WTC11 (cell line): ENCODE results near the gene C20orf96. TPM values are rescaled to one million over a fixed set of nuclear protein-coding genes. Genes with fewer than 3 reads are reported as not detected.

ENCODE experiments used
- ATAC-seq: fragments of 200-7000 bp; cut with Tn5 transposase; 2 replicates; pipeline ENCODE4 v1.10.0; 2021; ENCODE audit warnings: mild to moderate bottlenecking, moderate library complexity
- CTCF ChIA-PET: fragments of 300-600 bp; sonication (Branson Sonifier 250); formaldehyde crosslinking; loops from one replicate; lab custom pipeline; 2021; ENCODE audit warnings: antibody characterized with exemption; lab: Charles Lee
- POLR2A ChIA-PET: fragments of 350-600 bp; sonication (Branson Sonifier 250); formaldehyde crosslinking; loops from one replicate; lab custom pipeline; 2021; ENCODE audit warnings: antibody characterized with exemption; lab: Charles Lee
- DNase-seq: peaks from one replicate; pipeline ENCODE4 v3.0.0; 2021; ENCODE audit warnings: low spot score
- H3K27ac Mint-ChIP-seq: 2 replicates; pipeline ENCODE4 v1.8.0; 2021; ENCODE audit warnings: mixed read lengths
- H3K27me3 Mint-ChIP-seq: 2 replicates; pipeline ENCODE4 v1.8.0; 2021; ENCODE audit warnings: low read depth, mild to moderate bottlenecking, moderate library complexity, mixed read lengths
- H3K36me3 Mint-ChIP-seq: 2 replicates; pipeline ENCODE4 v1.8.0; 2021; ENCODE audit warnings: mixed read lengths
- H3K4me1 Mint-ChIP-seq: 2 replicates; pipeline ENCODE4 v1.8.0; 2022; ENCODE audit warnings: mixed read lengths
- H3K4me3 Mint-ChIP-seq: 2 replicates; pipeline ENCODE4 v1.8.0; 2021; ENCODE audit warnings: mild to moderate bottlenecking, moderate library complexity, mixed read lengths
- H3K9me3 Mint-ChIP-seq: 2 replicates; pipeline ENCODE4 v1.8.0; 2021; ENCODE audit warnings: mixed read lengths
- ETV6 ChIP-seq: sonication (generic); formaldehyde crosslinking; IDR thresholded peaks from 2 replicates; pipeline ENCODE4 v1.8.1; 2022; ENCODE audit warnings: mild to moderate bottlenecking, missing genetic modification reagents
- FOXJ3 ChIP-seq: sonication (generic); formaldehyde crosslinking; IDR thresholded peaks from 2 replicates; pipeline ENCODE4 v1.9.0; 2021; ENCODE audit warnings: missing genetic modification reagents, mild to moderate bottlenecking, borderline replicate concordance
- GABPB1 ChIP-seq: sonication (generic); formaldehyde crosslinking; IDR thresholded peaks from 2 replicates; pipeline ENCODE4 v1.8.1; 2023; ENCODE audit warnings: mild to moderate bottlenecking, missing genetic modification reagents
- HMGA2 ChIP-seq: fragments of 250-450 bp; sonication (Bioruptor Pico); IDR thresholded peaks from 2 replicates; pipeline ENCODE4 v1.4.0; 2021; ENCODE audit warnings: mild to moderate bottlenecking, moderate library complexity
- IRF2 ChIP-seq: sonication (generic); formaldehyde crosslinking; IDR thresholded peaks from 2 replicates; pipeline ENCODE4 v1.8.0; 2022; ENCODE audit warnings: low read depth, missing genetic modification reagents, borderline replicate concordance
- KAT7 ChIP-seq: sonication (generic); formaldehyde crosslinking; IDR thresholded peaks from 2 replicates; pipeline ENCODE4 v1.8.1; 2023; ENCODE audit warnings: missing genetic modification reagents, mild to moderate bottlenecking, borderline replicate concordance
- MYBL2 ChIP-seq: sonication (generic); formaldehyde crosslinking; IDR thresholded peaks from 2 replicates; pipeline ENCODE4 v1.8.1; 2023; ENCODE audit warnings: mild to moderate bottlenecking, moderate library complexity, missing genetic modification reagents
- NFE2L1 ChIP-seq: sonication (generic); formaldehyde crosslinking; IDR thresholded peaks from 2 replicates; pipeline ENCODE4 v1.8.1; 2023; ENCODE audit warnings: missing genetic modification reagents
- NFYB ChIP-seq: sonication (generic); formaldehyde crosslinking; conservative IDR thresholded peaks from 2 replicates; pipeline ENCODE4 v1.8.0; 2022; ENCODE audit warnings: low read depth, missing genetic modification reagents
- NR1H2 ChIP-seq: sonication (generic); formaldehyde crosslinking; IDR thresholded peaks from 2 replicates; pipeline ENCODE4 v1.9.0; 2021; ENCODE audit warnings: mild to moderate bottlenecking, moderate library complexity, missing genetic modification reagents
- RORB ChIP-seq: fragments of 250-450 bp; sonication (Bioruptor Pico); IDR thresholded peaks from 2 replicates; pipeline ENCODE4 v1.9.0; 2021; ENCODE audit warnings: mild to moderate bottlenecking
- ZNF121 ChIP-seq: sonication (generic); formaldehyde crosslinking; IDR thresholded peaks from 2 replicates; pipeline ENCODE4 v1.8.0; 2023; ENCODE audit warnings: missing genetic modification reagents
- ZNF263 ChIP-seq: sonication (generic); formaldehyde crosslinking; IDR thresholded peaks from 2 replicates; pipeline ENCODE4 v1.8.1; 2022; ENCODE audit warnings: low read depth, mild to moderate bottlenecking, moderate library complexity, missing genetic modification reagents
- ZNF396 ChIP-seq: fragments of 250-450 bp; sonication (Bioruptor Pico); IDR thresholded peaks from 2 replicates; pipeline ENCODE4 v1.8.0; 2021; ENCODE audit warnings: mild to moderate bottlenecking, moderate library complexity, borderline replicate concordance
- ZNF423 ChIP-seq: fragments of 250-450 bp; sonication (Bioruptor Pico); IDR thresholded peaks from 2 replicates; pipeline ENCODE4 v2.1.2; 2022; ENCODE audit warnings: mild to moderate bottlenecking, moderate library complexity
- ZNF671 ChIP-seq: fragments of 250-450 bp; sonication (Bioruptor Pico); IDR thresholded peaks from 2 replicates; pipeline ENCODE4 v1.8.0; 2021; ENCODE audit warnings: mild to moderate bottlenecking
- total RNA-seq: library from RNA; stranded (reverse); gene quantifications from 3 replicates; pipeline ENCODE4 v1.2.3, GENCODE V29; 2021
- TF ChIP-seq, protein P1 (sequence below): sonication (generic); formaldehyde crosslinking; IDR thresholded peaks from 2 replicates; pipeline ENCODE4 v1.8.1; 2022; ENCODE audit warnings: low read depth, mild to moderate bottlenecking, moderate library complexity, missing genetic modification reagents, borderline replicate concordance
- TF ChIP-seq, protein P2 (sequence below): fragments of 250-450 bp; sonication (Bioruptor Pico); IDR thresholded peaks from 2 replicates; pipeline ENCODE4 v2.1.2; 2022; ENCODE audit warnings: mild to moderate bottlenecking, moderate library complexity
- TF ChIP-seq, protein P3 (sequence below): sonication (generic); formaldehyde crosslinking; IDR thresholded peaks from 2 replicates; pipeline ENCODE4 v1.8.0; 2022; ENCODE audit warnings: mild to moderate bottlenecking, missing genetic modification reagents
- TF ChIP-seq, protein P4 (sequence below): sonication (generic); formaldehyde crosslinking; IDR thresholded peaks from 2 replicates; pipeline ENCODE4 v1.8.1; 2023; ENCODE audit warnings: mild to moderate bottlenecking, missing genetic modification reagents
- TF ChIP-seq, protein P5 (sequence below): fragments of 250-450 bp; sonication (Bioruptor Pico); conservative IDR thresholded peaks from 2 replicates; pipeline ENCODE4 v1.9.0; 2021; ENCODE audit warnings: mild to moderate bottlenecking

C20orf96 gene
- total RNA-seq, 1 experiment from 2014 or later, result 22.1 TPM

DNA sequence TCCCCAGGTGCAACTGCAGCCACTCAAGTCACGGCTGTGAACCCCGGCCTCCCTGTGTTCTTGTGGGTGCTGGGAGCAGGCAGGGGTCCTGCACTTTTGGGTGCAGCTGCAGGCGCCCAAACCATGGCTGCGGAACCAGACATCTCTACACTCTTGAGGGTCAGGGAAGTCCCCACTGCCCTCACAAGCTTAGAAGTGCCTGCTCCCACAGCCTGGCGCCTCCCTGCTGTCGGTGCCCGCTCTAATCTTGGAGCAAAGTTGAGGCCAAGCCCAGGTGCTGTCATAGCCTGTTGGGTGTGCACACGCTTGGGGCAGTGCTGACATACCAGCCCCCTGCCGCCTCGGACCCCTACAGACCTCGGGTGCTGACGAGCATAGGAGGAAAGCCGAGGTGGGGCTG, 26.8 kb downstream of the C20orf96 start:
- Mint-ChIP-seq H3K4me1 (peaks cover 10% of the 10 kb centered on the region), H3K9me3 (peaks cover 3% of the 10 kb centered on the region; the same call in 1 of the 2 replicates), H3K27me3 (peaks cover 96% of the 10 kb centered on the region), H3K27ac (no peak overlapping the region), H3K36me3 (0 out of 2 replicates have a peak, but pooled peaks cover 2% of the 10 kb centered on the region), H3K4me3 (no peak overlapping the region)
- POLR2A ChIA-PET, result interaction anchor here (0.5 kb wide), 1 partner anchor 8 kb away, joined by 3 read pairs; no protein-coding TSS in a partner anchor
- TF ChIP-seq ZNF423, result no peak
- DNase-seq (no peak), ATAC-seq (no peak)
- CTCF ChIA-PET, result interaction anchor here (1.1 to 1.3 kb wide), 2 partner anchors 15 to 44 kb away, joined by 3 to 5 read pairs; no protein-coding TSS in a partner anchor

DNA sequence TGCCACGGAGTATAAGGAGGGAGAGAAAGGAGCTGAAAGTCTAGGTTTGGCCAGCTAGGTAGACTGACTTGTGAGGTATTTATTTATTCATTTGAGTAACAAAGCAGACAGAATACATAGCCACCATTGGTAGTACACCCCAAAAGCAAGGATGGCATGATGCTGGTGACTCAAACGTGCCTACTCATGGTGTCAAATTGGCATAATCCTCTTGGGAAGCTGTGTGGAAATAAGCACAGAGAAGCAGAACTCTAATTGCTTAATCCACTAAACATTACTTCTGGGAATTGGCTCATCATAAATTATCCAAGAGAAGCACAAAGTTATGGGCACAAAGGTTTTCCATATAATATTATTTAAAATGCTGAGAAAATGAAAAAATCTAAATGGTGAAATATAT, 30.6 kb downstream of the C20orf96 start:
- TF ChIP-seq GABPB1 (CRISPR knock-in tag) (no peak), NR1H2 (CRISPR knock-in tag) (no peak), NFE2L1 (no peak)
- TF ChIP-seq, protein P1, sequence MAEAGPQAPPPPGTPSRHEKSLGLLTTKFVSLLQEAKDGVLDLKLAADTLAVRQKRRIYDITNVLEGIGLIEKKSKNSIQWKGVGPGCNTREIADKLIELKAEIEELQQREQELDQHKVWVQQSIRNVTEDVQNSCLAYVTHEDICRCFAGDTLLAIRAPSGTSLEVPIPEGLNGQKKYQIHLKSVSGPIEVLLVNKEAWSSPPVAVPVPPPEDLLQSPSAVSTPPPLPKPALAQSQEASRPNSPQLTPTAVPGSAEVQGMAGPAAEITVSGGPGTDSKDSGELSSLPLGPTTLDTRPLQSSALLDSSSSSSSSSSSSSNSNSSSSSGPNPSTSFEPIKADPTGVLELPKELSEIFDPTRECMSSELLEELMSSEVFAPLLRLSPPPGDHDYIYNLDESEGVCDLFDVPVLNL (CRISPR knock-in tag), result no peak
- no peak for DNase-seq
- H3K36me3 Mint-ChIP-seq, result no peaks in the 10 kb centered on the region
- H3K27ac Mint-ChIP-seq, result no peak overlapping the region
- POLR2A ChIA-PET, result interaction anchor here (0.8 kb wide), 1 partner anchor 50 kb away, joined by 3 read pairs; no protein-coding TSS in a partner anchor
- no peaks in the 10 kb centered on the region for H3K9me3 Mint-ChIP-seq
- H3K4me1 Mint-ChIP-seq, result no peaks in the 10 kb centered on the region
- H3K27me3 Mint-ChIP-seq, result peaks cover 96% of the 10 kb centered on the region
- no peak for ATAC-seq
- no peak overlapping the region for H3K4me3 Mint-ChIP-seq
- CTCF ChIA-PET, result interaction anchor here (2.5 to 2.7 kb wide), 2 partner anchors 18 to 70 kb away, joined by 9 to 12 read pairs; no protein-coding TSS in a partner anchor

DNA sequence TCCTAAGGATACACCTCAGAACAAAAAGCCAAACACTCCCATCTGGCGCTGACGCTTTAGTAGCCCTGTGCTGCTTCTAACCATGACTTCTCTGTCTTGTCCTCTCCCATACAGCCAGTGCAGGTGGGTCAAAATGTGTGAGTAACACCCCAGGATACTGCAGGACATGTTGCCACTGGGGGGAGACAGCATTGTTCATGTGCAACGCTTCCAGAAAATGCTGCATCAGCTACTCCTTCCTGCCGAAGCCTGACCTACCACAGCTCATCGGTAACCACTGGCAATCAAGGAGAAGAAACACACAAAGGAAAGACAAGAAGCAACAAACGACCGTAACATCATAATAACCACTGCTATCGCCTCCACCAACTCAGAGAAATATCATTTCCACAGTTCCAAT, 31.6 kb downstream of the C20orf96 start:
- Mint-ChIP-seq H3K27ac (no peak overlapping the region), H3K27me3 (peaks cover 98% of the 10 kb centered on the region), H3K36me3 (no peaks in the 10 kb centered on the region), H3K4me1 (no peaks in the 10 kb centered on the region), H3K9me3 (no peaks in the 10 kb centered on the region), H3K4me3 (no peak overlapping the region)
- no peak for TF ChIP-seq NFYB
- no peak for TF ChIP-seq FOXJ3
- TF ChIP-seq ETV6, result no peak
- no peak for TF ChIP-seq RORB (CRISPR knock-in tag)
- TF ChIP-seq ZNF671 (CRISPR knock-in tag), result no peak
- TF ChIP-seq, protein P2, sequence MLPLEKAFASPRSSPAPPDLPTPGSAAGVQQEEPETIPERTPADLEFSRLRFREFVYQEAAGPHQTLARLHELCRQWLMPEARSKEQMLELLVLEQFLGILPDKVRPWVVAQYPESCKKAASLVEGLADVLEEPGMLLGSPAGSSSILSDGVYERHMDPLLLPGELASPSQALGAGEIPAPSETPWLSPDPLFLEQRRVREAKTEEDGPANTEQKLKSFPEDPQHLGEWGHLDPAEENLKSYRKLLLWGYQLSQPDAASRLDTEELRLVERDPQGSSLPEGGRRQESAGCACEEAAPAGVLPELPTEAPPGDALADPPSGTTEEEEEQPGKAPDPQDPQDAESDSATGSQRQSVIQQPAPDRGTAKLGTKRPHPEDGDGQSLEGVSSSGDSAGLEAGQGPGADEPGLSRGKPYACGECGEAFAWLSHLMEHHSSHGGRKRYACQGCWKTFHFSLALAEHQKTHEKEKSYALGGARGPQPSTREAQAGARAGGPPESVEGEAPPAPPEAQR (CRISPR knock-in tag), result no peak
- TF ChIP-seq KAT7 (CRISPR knock-in tag), result no peak
- TF ChIP-seq HMGA2 (CRISPR knock-in tag), result no peak
- TF ChIP-seq, protein P1 (CRISPR knock-in tag), result no peak
- DNase-seq (no peak), ATAC-seq (no peak; the same call in none of the 2 replicates)
- CTCF ChIA-PET, result interaction anchor here (2.0 to 2.7 kb wide), 3 partner anchors 8 to 72 kb away, joined by 5 to 12 read pairs (median 9); no protein-coding TSS in a partner anchor
- POLR2A ChIA-PET, result interaction anchor here (0.8 to 0.9 kb wide), 2 partner anchors 9 to 51 kb away, joined by 3 to 4 read pairs; no protein-coding TSS in a partner anchor

DNA sequence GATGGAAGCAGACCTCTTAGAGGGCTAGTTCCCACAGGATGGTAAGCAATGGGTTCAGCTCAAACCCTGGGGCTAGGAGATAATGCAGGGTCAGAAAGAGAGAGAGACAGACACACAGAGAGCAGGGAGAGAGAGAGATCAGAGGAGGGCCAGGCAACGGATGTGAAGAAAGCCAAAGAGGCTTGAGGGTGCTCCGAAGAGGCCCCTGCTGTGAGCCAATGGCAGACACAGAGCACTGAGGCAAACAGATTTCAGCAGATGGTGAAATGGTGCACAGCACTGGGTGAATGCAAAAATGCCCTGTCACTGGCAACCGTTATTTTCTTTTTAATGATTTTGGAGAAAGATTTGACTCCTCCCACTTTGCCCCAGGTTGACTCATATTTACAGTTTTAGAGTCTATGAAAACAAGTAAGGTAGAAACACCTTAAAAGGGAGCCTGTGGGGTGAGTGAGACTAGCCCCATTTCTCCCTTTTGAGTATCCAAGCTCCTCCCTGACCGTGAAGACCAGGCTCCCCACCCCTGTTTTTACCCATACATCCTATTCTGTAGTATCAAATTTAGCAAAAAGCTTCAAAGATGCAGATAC, 32.2 kb downstream of the C20orf96 start:
- ATAC-seq (no peak), DNase-seq (no peak)
- CTCF ChIA-PET, result interaction anchor here (2.0 to 2.7 kb wide), 3 partner anchors 8 to 72 kb away, joined by 5 to 12 read pairs (median 9); no protein-coding TSS in a partner anchor
- Mint-ChIP-seq H3K36me3 (no peaks in the 10 kb centered on the region), H3K27ac (no peak overlapping the region), H3K27me3 (peaks cover 98% of the 10 kb centered on the region), H3K9me3 (no peaks in the 10 kb centered on the region), H3K4me3 (no peak overlapping the region), H3K4me1 (no peaks in the 10 kb centered on the region)
- POLR2A ChIA-PET, result interaction anchor here (0.9 kb wide), 1 partner anchor 9 kb away, joined by 4 read pairs; no protein-coding TSS in a partner anchor
- TF ChIP-seq, protein P3, sequence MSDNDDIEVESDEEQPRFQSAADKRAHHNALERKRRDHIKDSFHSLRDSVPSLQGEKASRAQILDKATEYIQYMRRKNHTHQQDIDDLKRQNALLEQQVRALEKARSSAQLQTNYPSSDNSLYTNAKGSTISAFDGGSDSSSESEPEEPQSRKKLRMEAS (CRISPR knock-in tag), result no peak
- TF ChIP-seq ZNF263 (no peak), IRF2 (CRISPR knock-in tag) (no peak), ZNF121 (CRISPR knock-in tag) (no peak), ZNF396 (no peak), MYBL2 (CRISPR knock-in tag) (no peak)
- TF ChIP-seq, protein P4, sequence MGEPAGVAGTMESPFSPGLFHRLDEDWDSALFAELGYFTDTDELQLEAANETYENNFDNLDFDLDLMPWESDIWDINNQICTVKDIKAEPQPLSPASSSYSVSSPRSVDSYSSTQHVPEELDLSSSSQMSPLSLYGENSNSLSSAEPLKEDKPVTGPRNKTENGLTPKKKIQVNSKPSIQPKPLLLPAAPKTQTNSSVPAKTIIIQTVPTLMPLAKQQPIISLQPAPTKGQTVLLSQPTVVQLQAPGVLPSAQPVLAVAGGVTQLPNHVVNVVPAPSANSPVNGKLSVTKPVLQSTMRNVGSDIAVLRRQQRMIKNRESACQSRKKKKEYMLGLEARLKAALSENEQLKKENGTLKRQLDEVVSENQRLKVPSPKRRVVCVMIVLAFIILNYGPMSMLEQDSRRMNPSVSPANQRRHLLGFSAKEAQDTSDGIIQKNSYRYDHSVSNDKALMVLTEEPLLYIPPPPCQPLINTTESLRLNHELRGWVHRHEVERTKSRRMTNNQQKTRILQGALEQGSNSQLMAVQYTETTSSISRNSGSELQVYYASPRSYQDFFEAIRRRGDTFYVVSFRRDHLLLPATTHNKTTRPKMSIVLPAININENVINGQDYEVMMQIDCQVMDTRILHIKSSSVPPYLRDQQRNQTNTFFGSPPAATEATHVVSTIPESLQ, result no peak
- TF ChIP-seq, protein P5, sequence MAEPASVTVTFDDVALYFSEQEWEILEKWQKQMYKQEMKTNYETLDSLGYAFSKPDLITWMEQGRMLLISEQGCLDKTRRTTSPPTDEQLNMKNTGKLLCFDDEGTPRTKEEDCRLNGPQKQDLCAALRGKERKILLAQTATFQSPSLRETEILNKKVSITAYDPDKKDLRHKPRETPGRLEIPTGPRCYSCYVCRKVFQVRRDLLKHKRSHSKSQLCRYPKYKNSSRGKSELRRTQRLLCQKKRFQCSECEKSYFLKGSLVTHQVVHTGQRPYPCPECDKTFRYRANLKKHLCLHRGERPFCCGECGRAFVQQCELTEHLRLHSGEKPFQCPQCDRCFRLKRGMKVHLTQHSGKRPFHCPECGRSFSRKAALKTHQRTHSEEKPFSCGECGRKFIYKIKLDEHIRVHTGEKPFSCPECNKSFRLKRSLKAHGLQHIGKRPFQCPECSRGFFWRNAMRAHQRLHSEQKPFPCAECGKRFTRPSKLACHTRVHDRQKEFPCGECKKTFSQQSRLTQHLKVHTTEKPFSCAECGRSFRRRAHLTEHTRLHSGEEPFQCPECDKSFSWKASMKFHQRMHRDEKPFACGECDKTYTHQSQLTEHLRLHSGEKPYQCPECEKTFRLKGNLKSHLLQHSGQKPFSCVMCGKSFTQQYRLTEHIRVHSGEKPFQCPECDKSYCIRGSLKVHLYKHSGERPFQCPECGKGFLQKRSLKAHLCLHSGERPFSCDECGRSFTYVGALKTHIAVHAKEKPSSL, result no peak
